HepG2 (cell line): Measurements from ENCODE around the gene EOLA1. TPM values are rescaled to one million over a fixed set of nuclear protein-coding genes. Genes with fewer than 3 reads are reported as not detected.

Source experiments
- ARID2 ChIP-seq: sonication (generic); formaldehyde crosslinking; IDR thresholded peaks from 2 replicates; pipeline ENCODE4 v1.8.1; 2022; ENCODE audit warnings: mild to moderate bottlenecking, missing genetic modification reagents, borderline replicate concordance
- BORCS8-MEF2B ChIP-seq: sonication (generic); formaldehyde crosslinking; IDR thresholded peaks from 2 replicates; pipeline ENCODE4 v1.8.0; 2022; ENCODE audit warnings: mild to moderate bottlenecking, missing genetic modification reagents
- CEBPB ChIP-seq: IDR thresholded peaks from 2 replicates; pipeline ENCODE4 v1.6.1; 2011; ENCODE audit warnings: low read depth, low read length, improper control_type of control experiment, borderline replicate concordance
- FOXO1 ChIP-seq: sonication (generic); formaldehyde crosslinking; IDR thresholded peaks from 2 replicates; pipeline ENCODE4 v1.4.0; 2020; ENCODE audit warnings: missing genetic modification reagents
- HNRNPH1 ChIP-seq: fragments of 200-400 bp; formaldehyde crosslinking; optimal IDR thresholded peaks from 2 replicates; pipeline ENCODE3; 2017; ENCODE audit warnings: mild to moderate bottlenecking, low read depth, low read length
- MLLT10 ChIP-seq: sonication (generic); formaldehyde crosslinking; IDR thresholded peaks from 2 replicates; pipeline ENCODE4 v1.4.0; 2020; ENCODE audit warnings: missing genetic modification reagents
- SIX4 ChIP-seq: sonication (generic); formaldehyde crosslinking; IDR thresholded peaks from 2 replicates; pipeline ENCODE4 v1.4.0; 2020; ENCODE audit warnings: missing genetic modification reagents
- SOX13 ChIP-seq, 3 experiments: fragments of 450-650 bp in 1 of 3; sonication (generic) in 1 of 3; formaldehyde crosslinking in 1 of 3; IDR thresholded peaks in 2 of 3; conservative IDR thresholded peaks in 1 of 3; 2 replicates each; pipeline versions ENCODE4 v1.5.0 to v1.6.1; 2016 to 2020; ENCODE audit warnings: antibody characterized with exemption in 1 of 3, mild to moderate bottlenecking in 1 of 3, missing compliant biosample characterization in 1 of 3, missing genetic modification reagents in 1 of 3, moderate library complexity in 1 of 3
- TCF7L2 ChIP-seq: IDR thresholded peaks from 2 replicates; pipeline ENCODE4 v1.6.1; 2011; ENCODE audit warnings: mild to moderate bottlenecking, low read depth, low read length, moderate library complexity
- TOE1 ChIP-seq: sonication (generic); formaldehyde crosslinking; IDR thresholded peaks from 2 replicates; pipeline ENCODE4 v1.4.0; 2020; ENCODE audit warnings: mild to moderate bottlenecking, missing genetic modification reagents
- ZMYM2 ChIP-seq: sonication (generic); formaldehyde crosslinking; IDR thresholded peaks from 2 replicates; pipeline ENCODE4 v1.8.0; 2022; ENCODE audit warnings: mild to moderate bottlenecking, missing genetic modification reagents
- ZNF24 ChIP-seq: fragments of 450-650 bp; IDR thresholded peaks from 2 replicates; pipeline ENCODE4 v1.6.1; 2017; ENCODE audit warnings: antibody characterized with exemption, mild to moderate bottlenecking
- ZNF264 ChIP-seq: sonication (generic); formaldehyde crosslinking; IDR thresholded peaks from 2 replicates; pipeline ENCODE4 v1.4.0; 2020; ENCODE audit warnings: missing genetic modification reagents
- ZNF510 ChIP-seq: sonication (generic); formaldehyde crosslinking; IDR thresholded peaks from 2 replicates; pipeline ENCODE4 v1.4.0; 2020; ENCODE audit warnings: low read depth, mild to moderate bottlenecking, missing genetic modification reagents
- ZNF629 ChIP-seq: sonication (generic); formaldehyde crosslinking; conservative IDR thresholded peaks from 2 replicates; pipeline ENCODE4 v1.5.0; 2020; ENCODE audit warnings: missing genetic modification reagents
- ZNF687 ChIP-seq: sonication (generic); formaldehyde crosslinking; IDR thresholded peaks from 2 replicates; pipeline ENCODE4 v1.5.1; 2020; ENCODE audit warnings: mild to moderate bottlenecking, missing genetic modification reagents, moderate library complexity
- ZNF713 ChIP-seq: sonication (generic); formaldehyde crosslinking; IDR thresholded peaks from 2 replicates; pipeline ENCODE4 v1.4.0; 2020; ENCODE audit warnings: mild to moderate bottlenecking, missing genetic modification reagents
- polyA plus RNA-seq, 8 experiments: library from polyadenylated mRNA; depleted of rRNA in 3 of 8; stranded (reverse) in 7 of 8; unstranded in 1 of 8; fragments of >200 nt; fragmentation: Illumina TruSeq in 4 of 8; extraction: Trizol in 4 of 8; gene quantifications; 2 replicates each; pipeline versions ENCODE4 v1.2.1 to v1.2.3, GENCODE V29; 2011 to 2016; ENCODE audit warnings: low read depth in 4 of 8, missing spikeins in 1 of 8, mixed read lengths in 1 of 8; ENCODE audit not compliant: insufficient read depth in 1 of 8
- total RNA-seq, 5 experiments: library from RNA; depleted of rRNA; stranded (reverse); fragments of >200 nt; fragmentation: Illumina TruSeq; extraction: Trizol; gene quantifications; 2 replicates each; pipeline ENCODE4 v1.2.3, GENCODE V29; 2016; ENCODE audit warnings: low read depth in 1 of 5
- TF ChIP-seq, protein P1 (sequence below): sonication (generic); formaldehyde crosslinking; IDR thresholded peaks from 2 replicates; pipeline ENCODE4 v1.5.0; 2020; ENCODE audit warnings: mild to moderate bottlenecking, low read depth, missing genetic modification reagents, borderline replicate concordance
- TF ChIP-seq, protein P2 (sequence below): sonication (generic); formaldehyde crosslinking; IDR thresholded peaks from 2 replicates; pipeline ENCODE4 v1.4.0; 2020; ENCODE audit warnings: missing genetic modification reagents, borderline replicate concordance

Gene EOLA1
- total and polyA plus RNA-seq, 2 of the 13 experiments (the other 11 are each of a cell fraction or from before 2014, with no cell fraction given), result 6.5 to 9.6 TPM

DNA sequence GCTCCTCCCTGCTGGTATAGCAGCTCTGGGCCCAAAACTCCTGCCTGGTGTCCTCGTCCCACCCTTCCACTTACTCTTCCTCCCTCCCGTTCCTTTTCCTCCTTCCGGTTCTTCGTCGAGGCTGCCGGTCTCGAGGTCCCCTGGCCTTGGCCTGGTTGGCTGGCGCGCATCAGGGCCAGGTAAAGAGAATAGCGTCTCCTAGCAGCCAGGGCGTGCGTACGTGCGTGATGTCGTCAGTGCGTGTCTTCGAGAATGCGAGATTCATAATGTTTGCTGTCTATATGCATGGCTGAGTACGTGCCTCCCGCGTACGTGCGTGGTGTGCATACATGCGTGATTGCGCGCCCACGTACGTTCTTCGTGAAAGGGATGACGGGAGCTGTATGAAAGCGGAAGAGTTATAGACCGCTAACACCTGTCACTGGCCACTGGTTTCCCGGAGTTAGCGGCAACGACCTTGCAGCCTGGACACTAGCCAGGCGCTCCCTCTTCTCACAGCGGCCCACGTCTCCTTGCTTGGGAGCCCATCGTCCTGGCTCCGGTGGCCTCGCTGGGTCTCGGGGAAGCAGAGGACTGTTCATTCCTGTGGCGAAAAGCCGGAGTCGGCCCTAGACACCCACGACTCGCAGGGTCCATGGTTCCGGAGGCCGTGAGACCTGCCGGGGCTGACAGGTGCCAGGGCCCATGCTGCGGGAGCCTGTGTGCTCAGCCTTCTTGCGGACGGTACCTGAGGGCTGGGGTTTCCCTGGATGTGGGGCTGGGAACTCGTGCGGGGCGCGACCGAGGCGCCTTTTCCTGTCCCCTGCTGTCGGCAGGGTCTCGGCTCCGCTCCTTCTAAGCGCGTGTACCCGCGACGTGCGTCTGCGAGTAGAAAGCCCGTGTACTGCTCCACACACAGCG, at the start of gene EOLA1 (continued):
- TF ChIP-seq ZMYM2 (CRISPR knock-in tag), result 0 out of 2 replicates have a peak, but pooled peaks have one; percentile 26
- TF ChIP-seq ZNF687 (CRISPR knock-in tag), result peak; percentile 88
- TF ChIP-seq, protein P1, sequence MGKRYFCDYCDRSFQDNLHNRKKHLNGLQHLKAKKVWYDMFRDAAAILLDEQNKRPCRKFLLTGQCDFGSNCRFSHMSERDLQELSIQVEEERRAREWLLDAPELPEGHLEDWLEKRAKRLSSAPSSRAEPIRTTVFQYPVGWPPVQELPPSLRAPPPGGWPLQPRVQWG (CRISPR knock-in tag), result no peak
- no peak; the same call in 1 of the 2 replicates for TF ChIP-seq CEBPB
- no peak for TF ChIP-seq TCF7L2
- TF ChIP-seq, protein P2, sequence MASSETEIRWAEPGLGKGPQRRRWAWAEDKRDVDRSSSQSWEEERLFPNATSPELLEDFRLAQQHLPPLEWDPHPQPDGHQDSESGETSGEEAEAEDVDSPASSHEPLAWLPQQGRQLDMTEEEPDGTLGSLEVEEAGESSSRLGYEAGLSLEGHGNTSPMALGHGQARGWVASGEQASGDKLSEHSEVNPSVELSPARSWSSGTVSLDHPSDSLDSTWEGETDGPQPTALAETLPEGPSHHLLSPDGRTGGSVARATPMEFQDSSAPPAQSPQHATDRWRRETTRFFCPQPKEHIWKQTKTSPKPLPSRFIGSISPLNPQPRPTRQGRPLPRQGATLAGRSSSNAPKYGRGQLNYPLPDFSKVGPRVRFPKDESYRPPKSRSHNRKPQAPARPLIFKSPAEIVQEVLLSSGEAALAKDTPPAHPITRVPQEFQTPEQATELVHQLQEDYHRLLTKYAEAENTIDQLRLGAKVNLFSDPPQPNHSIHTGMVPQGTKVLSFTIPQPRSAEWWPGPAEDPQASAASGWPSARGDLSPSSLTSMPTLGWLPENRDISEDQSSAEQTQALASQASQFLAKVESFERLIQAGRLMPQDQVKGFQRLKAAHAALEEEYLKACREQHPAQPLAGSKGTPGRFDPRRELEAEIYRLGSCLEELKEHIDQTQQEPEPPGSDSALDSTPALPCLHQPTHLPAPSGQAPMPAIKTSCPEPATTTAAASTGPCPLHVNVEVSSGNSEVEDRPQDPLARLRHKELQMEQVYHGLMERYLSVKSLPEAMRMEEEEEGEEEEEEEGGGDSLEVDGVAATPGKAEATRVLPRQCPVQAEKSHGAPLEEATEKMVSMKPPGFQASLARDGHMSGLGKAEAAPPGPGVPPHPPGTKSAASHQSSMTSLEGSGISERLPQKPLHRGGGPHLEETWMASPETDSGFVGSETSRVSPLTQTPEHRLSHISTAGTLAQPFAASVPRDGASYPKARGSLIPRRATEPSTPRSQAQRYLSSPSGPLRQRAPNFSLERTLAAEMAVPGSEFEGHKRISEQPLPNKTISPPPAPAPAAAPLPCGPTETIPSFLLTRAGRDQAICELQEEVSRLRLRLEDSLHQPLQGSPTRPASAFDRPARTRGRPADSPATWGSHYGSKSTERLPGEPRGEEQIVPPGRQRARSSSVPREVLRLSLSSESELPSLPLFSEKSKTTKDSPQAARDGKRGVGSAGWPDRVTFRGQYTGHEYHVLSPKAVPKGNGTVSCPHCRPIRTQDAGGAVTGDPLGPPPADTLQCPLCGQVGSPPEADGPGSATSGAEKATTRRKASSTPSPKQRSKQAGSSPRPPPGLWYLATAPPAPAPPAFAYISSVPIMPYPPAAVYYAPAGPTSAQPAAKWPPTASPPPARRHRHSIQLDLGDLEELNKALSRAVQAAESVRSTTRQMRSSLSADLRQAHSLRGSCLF, result no peak
- TF ChIP-seq ZNF713 (CRISPR knock-in tag), result no peak
- no peak for TF ChIP-seq SIX4 (CRISPR knock-in tag)
- TF ChIP-seq ZNF629, result no peak
- TF ChIP-seq TOE1, result no peak
- no peak for TF ChIP-seq ZNF510 (CRISPR knock-in tag)
- no peak for TF ChIP-seq MLLT10 (CRISPR knock-in tag)
- no peak for TF ChIP-seq ARID2 (CRISPR knock-in tag)
- TF ChIP-seq BORCS8-MEF2B (CRISPR knock-in tag), result no peak
- TF ChIP-seq SOX13 (IDR thresholded peaks at IDR 0.05), result no peak
- no peak; a peak in 1 of 4 replicates for TF ChIP-seq SOX13 (CRISPR knock-in tag; conservative IDR thresholded peaks at IDR 0.05 in 1 of 2, IDR thresholded peaks at IDR 0.05 in 1 of 2)
- 0 out of 2 replicates have a peak, but pooled peaks have one; percentile 52 for TF ChIP-seq ZNF264 (CRISPR knock-in tag)
- TF ChIP-seq FOXO1, result no peak
- no peak for TF ChIP-seq ZNF24
- no peak for TF ChIP-seq HNRNPH1
